Right kidney (tissue), 1 donor: ENCODE data around the gene LIF.

ENCODE experiments used
- DNase-seq: peaks from one replicate; pipeline ENCODE4 v3.0.0-alpha.2; 2016

The LIF gene

GRCh38 chr22:30262917-30263741 is 16.6 kb upstream of the LIF start:
- peak; percentile 58 for DNase-seq

GRCh38 chr22:30262112-30262511 is 15.6 kb upstream of the LIF start:
- no peak for DNase-seq

GRCh38 chr22:30261134-30261533 is 14.6 kb upstream of the LIF start:
- no peak for DNase-seq

GRCh38 chr22:30260682-30261081 is 14.1 kb upstream of the LIF start:
- no peak for DNase-seq

- DNase-seq, result no peak
Measured at GRCh38 chr22:30260276-30260675, 13.7 kb upstream of the LIF start.

GRCh38 chr22:30254314-30254713 is 7.8 kb upstream of the LIF start:
- no peak for DNase-seq

GRCh38 chr22:30253205-30253852 is 6.8 kb upstream of the LIF start:
- DNase-seq, result no peak

GRCh38 chr22:30252411-30253204 is 6.0 kb upstream of the LIF start:
- no peak for DNase-seq

GRCh38 chr22:30251711-30252110 is 5.2 kb upstream of the LIF start:
- no peak for DNase-seq

GRCh38 chr22:30250661-30251267 is 4.2 kb upstream of the LIF start:
- DNase-seq, result no peak

GRCh38 chr22:30250039-30250565 is 3.5 kb upstream of the LIF start:
- DNase-seq, result no peak

- DNase-seq, result no peak
Measured at GRCh38 chr22:30249049-30250038, 2.8 kb upstream of the LIF start.

- DNase-seq, result no peak
Measured at GRCh38 chr22:30248484-30248883, 1.9 kb upstream of the LIF start.

GRCh38 chr22:30247974-30248373 is 1.4 kb upstream of the LIF start:
- no peak for DNase-seq

- no peak for DNase-seq
Measured at GRCh38 chr22:30247561-30247960, 1.0 kb upstream of the LIF start.

- DNase-seq, result peak; percentile 40
Measured at GRCh38 chr22:30246814-30247376, 336 bp upstream of the LIF start.

- no peak for DNase-seq
Measured at GRCh38 chr22:30245181-30245984, 1.2 kb downstream of the LIF start.

- DNase-seq, result no peak
Measured at GRCh38 chr22:30244641-30245040, 1.9 kb downstream of the LIF start.

GRCh38 chr22:30244066-30244465 is 2.5 kb downstream of the LIF start:
- no peak for DNase-seq

- no peak for DNase-seq
Measured at GRCh38 chr22:30243661-30244060, 2.9 kb downstream of the LIF start.
